SJSA1 (cell line): ENCODE data around the gene CTSZ. TPM values are rescaled to one million over a fixed set of nuclear protein-coding genes. Genes with fewer than 3 reads are reported as not detected.
"Not testable (repeated sequence)": the region's sequence is repeated elsewhere in the genome, so short reads cannot be mapped to it uniquely, and the experiment has no call there.

Source experiments
- DNase-seq, 2 experiments: peaks; one replicate each; pipeline ENCODE4 v3.0.0-alpha.2; 2015 to 2020; ENCODE audit warnings: low spot score in 2 of 2, low read depth in 1 of 2
- H3K27ac ChIP-seq: fragments of 250-450 bp; sonication (Bioruptor Pico); 2 replicates; pipeline ENCODE4 v1.5.1; 2020; ENCODE audit warnings: mild to moderate bottlenecking, moderate library complexity
- H3K27me3 ChIP-seq: fragments of 250-450 bp; sonication (Bioruptor Pico); replicated peaks from 2 replicates; pipeline ENCODE4 v1.5.1; 2020; ENCODE audit warnings: mild to moderate bottlenecking, moderate library complexity
- H3K36me3 ChIP-seq: fragments of 250-450 bp; sonication (Bioruptor Pico); 2 replicates; pipeline ENCODE4 v1.5.1; 2020; ENCODE audit warnings: mild to moderate bottlenecking
- H3K4me1 ChIP-seq: fragments of 250-450 bp; sonication (Bioruptor Pico); replicated peaks from 2 replicates; pipeline ENCODE4 v1.6.1; 2021; ENCODE audit warnings: mild to moderate bottlenecking
- H3K4me3 ChIP-seq: fragments of 250-450 bp; sonication (Bioruptor Pico); 2 replicates; pipeline ENCODE4 v1.5.1; 2020; ENCODE audit warnings: mild to moderate bottlenecking
- H3K9me3 ChIP-seq: fragments of 250-450 bp; sonication (Bioruptor Pico); replicated peaks from 2 replicates; pipeline ENCODE4 v1.5.1; 2020; ENCODE audit warnings: mild to moderate bottlenecking
- total RNA-seq: library from RNA; depleted of rRNA; stranded (reverse); fragments of >200 nt; shearing (Covaris generic); gene quantifications from 2 replicates; pipeline ENCODE4 v1.2.3, GENCODE V29; 2014

The CTSZ gene
- total RNA-seq, 1 experiment from 2014 or later, result 168 TPM

GRCh38 chr20:58980711-58981627, 26.1 kb downstream of the CTSZ start, which contains the start of gene NELFCD:
Gene NELFCD, plus strand, starts transcription at chr20:58981256. Its CDS starts 54 bp downstream, at chr20:58981310.
- H3K4me1 ChIP-seq, result peaks cover 11% of the 10 kb centered on the region
- H3K9me3 ChIP-seq, result no peaks in the 10 kb centered on the region; the same call in 1 of the 2 replicates
- H3K36me3 ChIP-seq, result peaks cover 17% of the 10 kb centered on the region
- peak; percentile 84 to 92 for DNase-seq
- H3K27me3 ChIP-seq, result no peaks in the 10 kb centered on the region
- peak within 1 kb of the TSS; percentile 75 for H3K27ac ChIP-seq
- H3K4me3 ChIP-seq, result peak within 1 kb of the TSS; percentile 100

- peaks cover 11% of the 10 kb centered on the region for H3K4me1 ChIP-seq
- H3K36me3 ChIP-seq, result peaks cover 11% of the 10 kb centered on the region
- no peaks in the 10 kb centered on the region; the same call in 1 of the 2 replicates for H3K9me3 ChIP-seq
- no peak overlapping the region for H3K4me3 ChIP-seq
- DNase-seq, result no peak
- no peak overlapping the region for H3K27ac ChIP-seq
- H3K27me3 ChIP-seq, result no peaks in the 10 kb centered on the region
Observed at GRCh38 chr20:58978351-58979190, 28.5 kb downstream of the CTSZ start.

- Histone ChIP-seq H3K9me3 (no peaks in the 10 kb centered on the region; the same call in 1 of the 2 replicates), H3K36me3 (peaks cover 1% of the 10 kb centered on the region; the same call in 1 of the 2 replicates), H3K4me1 (peaks cover 4% of the 10 kb centered on the region)
Observed at GRCh38 chr20:58976061-58976730, 30.9 kb downstream of the CTSZ start.

GRCh38 chr20:58975353-58975752, 31.7 kb downstream of the CTSZ start:
- DNase-seq, result no peak
- Histone ChIP-seq H3K36me3 (no peaks in the 10 kb centered on the region), H3K27me3 (no peaks in the 10 kb centered on the region), H3K4me3 (no peak overlapping the region), H3K9me3 (no peaks in the 10 kb centered on the region), H3K4me1 (no peaks in the 10 kb centered on the region; the same call in 1 of the 2 replicates), H3K27ac (no peak overlapping the region)

More at GRCh38 chr20:58976061-58976730, 30.9 kb downstream of the CTSZ start:
- H3K4me3 ChIP-seq, result no peak overlapping the region
- H3K27me3 ChIP-seq, result no peaks in the 10 kb centered on the region
- H3K27ac ChIP-seq, result no peak overlapping the region
- no peak for DNase-seq

- no peak for DNase-seq
- peaks cover under 1% of the 10 kb centered on the region for H3K27me3 ChIP-seq
- no peak overlapping the region for H3K4me3 ChIP-seq
- H3K4me1 ChIP-seq, result no peaks in the 10 kb centered on the region
- no peak overlapping the region for H3K27ac ChIP-seq
- no peaks in the 10 kb centered on the region for H3K36me3 ChIP-seq
- H3K9me3 ChIP-seq, result 0 out of 2 replicates have a peak, but pooled peaks cover under 1% of the 10 kb centered on the region
Observed at GRCh38 chr20:58973866-58974265, 33.2 kb downstream of the CTSZ start.

- no peak for DNase-seq
- Histone ChIP-seq H3K9me3 (0 out of 2 replicates have a peak, but pooled peaks cover 3% of the 10 kb centered on the region), H3K4me3 (no peak overlapping the region), H3K27ac (no peak overlapping the region), H3K4me1 (no peaks in the 10 kb centered on the region), H3K27me3 (peaks cover 3% of the 10 kb centered on the region), H3K36me3 (no peaks in the 10 kb centered on the region)
Observed at GRCh38 chr20:58973179-58973578, 33.9 kb downstream of the CTSZ start.

GRCh38 chr20:58971429-58971828, 35.6 kb downstream of the CTSZ start:
- no peaks in the 10 kb centered on the region for H3K4me1 ChIP-seq
- H3K9me3 ChIP-seq, result 0 out of 2 replicates have a peak, but pooled peaks cover 3% of the 10 kb centered on the region
- H3K36me3 ChIP-seq, result no peaks in the 10 kb centered on the region
- H3K27ac ChIP-seq, result no peak overlapping the region
- no peak for DNase-seq
- peaks cover 3% of the 10 kb centered on the region for H3K27me3 ChIP-seq
- H3K4me3 ChIP-seq, result no peak overlapping the region

GRCh38 chr20:58970146-58970545, 36.9 kb downstream of the CTSZ start:
- Histone ChIP-seq H3K36me3 (no peaks in the 10 kb centered on the region), H3K9me3 (0 out of 2 replicates have a peak, but pooled peaks cover 3% of the 10 kb centered on the region), H3K4me3 (no peak overlapping the region), H3K27me3 (peaks cover 3% of the 10 kb centered on the region), H3K4me1 (no peaks in the 10 kb centered on the region), H3K27ac (no peak overlapping the region)
- DNase-seq, result no peak

- H3K27me3 ChIP-seq, result peaks cover 6% of the 10 kb centered on the region
- H3K27ac ChIP-seq, result no peak overlapping the region
- no peaks in the 10 kb centered on the region for H3K36me3 ChIP-seq
- 0 out of 2 replicates have a peak, but pooled peaks cover 3% of the 10 kb centered on the region for H3K9me3 ChIP-seq
- DNase-seq, result no peak
- H3K4me1 ChIP-seq, result no peaks in the 10 kb centered on the region
- no peak overlapping the region for H3K4me3 ChIP-seq
Observed at GRCh38 chr20:58969439-58969838, 37.6 kb downstream of the CTSZ start.

GRCh38 chr20:58967652-58968429, 39.2 kb downstream of the CTSZ start:
- Histone ChIP-seq H3K4me1 (no peaks in the 10 kb centered on the region), H3K4me3 (no peak overlapping the region), H3K27me3 (peaks cover 10% of the 10 kb centered on the region), H3K9me3 (0 out of 2 replicates have a peak, but pooled peaks cover 3% of the 10 kb centered on the region), H3K27ac (no peak overlapping the region), H3K36me3 (no peaks in the 10 kb centered on the region)
- DNase-seq, result no peak

- 0 out of 2 replicates have a peak, but pooled peaks cover 3% of the 10 kb centered on the region for H3K9me3 ChIP-seq
- H3K36me3 ChIP-seq, result no peaks in the 10 kb centered on the region
- H3K27ac ChIP-seq, result no peak overlapping the region
- peaks cover 10% of the 10 kb centered on the region for H3K27me3 ChIP-seq
- H3K4me1 ChIP-seq, result no peaks in the 10 kb centered on the region
- no peak overlapping the region for H3K4me3 ChIP-seq
- DNase-seq, result no peak
Observed at GRCh38 chr20:58965270-58966064, 41.6 kb downstream of the CTSZ start.

GRCh38 chr20:58963922-58964321, 43.1 kb downstream of the CTSZ start:
- not testable (repeated sequence) for H3K9me3 ChIP-seq, H3K27ac ChIP-seq, DNase-seq, H3K4me3 ChIP-seq, H3K4me1 ChIP-seq, H3K36me3 ChIP-seq
- H3K27me3 ChIP-seq, result peaks cover 10% of the 10 kb centered on the region
